WERI-Rb-1 (cell line): Measurements from ENCODE around the gene C15orf39.

Experiments
- DNase-seq: peaks from one replicate; pipeline ENCODE4 v3.0.0-alpha.2; 2020
- H3K27ac ChIP-seq: fragments of 250-450 bp; sonication (Bioruptor Pico); 2 replicates; pipeline ENCODE4 v1.5.1; 2020; ENCODE audit warnings: mild to moderate bottlenecking, moderate library complexity
- H3K27me3 ChIP-seq: fragments of 250-450 bp; sonication (Bioruptor Pico); 2 replicates; pipeline ENCODE4 v1.5.1; 2021; ENCODE audit warnings: mild to moderate bottlenecking, low read depth, moderate library complexity; ENCODE audit not compliant: insufficient read depth, severe bottlenecking
- H3K36me3 ChIP-seq: fragments of 250-450 bp; sonication (Bioruptor Pico); 2 replicates; pipeline ENCODE4 v1.5.1; 2020; ENCODE audit warnings: mild to moderate bottlenecking, moderate library complexity
- H3K4me3 ChIP-seq: 2 replicates; pipeline ENCODE4 v1.5.1; 2011; ENCODE audit warnings: low read depth, mild to moderate bottlenecking, control low read depth, low read length
- H3K9me3 ChIP-seq: fragments of 250-450 bp; sonication (Bioruptor Pico); 2 replicates; pipeline ENCODE4 v1.5.1; 2021; ENCODE audit warnings: mild to moderate bottlenecking, moderate library complexity; ENCODE audit not compliant: severe bottlenecking
- TF ChIP-seq, protein P1 (sequence below): IDR thresholded peaks from 2 replicates; pipeline ENCODE4 v1.5.1; 2011; ENCODE audit warnings: low read depth, mild to moderate bottlenecking, control low read depth, inconsistent platforms, low read length

C15orf39 gene

DNA sequence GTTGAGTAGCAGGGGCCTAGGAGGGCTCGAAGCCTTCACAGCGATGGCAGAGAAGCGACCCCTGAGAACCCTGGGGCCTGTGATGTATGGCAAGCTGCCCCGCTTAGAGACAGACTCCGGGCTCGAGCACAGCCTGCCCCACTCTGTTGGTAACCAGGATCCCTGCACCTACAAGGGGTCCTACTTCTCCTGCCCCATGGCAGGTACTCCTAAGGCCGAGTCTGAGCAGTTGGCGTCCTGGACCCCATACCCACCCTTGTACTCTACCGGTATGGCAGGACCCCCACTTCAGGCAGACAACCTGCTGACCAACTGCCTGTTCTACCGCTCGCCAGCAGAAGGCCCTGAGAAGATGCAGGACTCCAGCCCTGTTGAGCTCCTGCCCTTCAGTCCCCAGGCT, 4.3 kb downstream of the C15orf39 start:
- Histone ChIP-seq H3K27ac (no peak overlapping the region), H3K27me3 (no peaks in the 10 kb centered on the region), H3K36me3 (peaks cover 57% of the 10 kb centered on the region), H3K4me3 (no peak overlapping the region), H3K9me3 (no peaks in the 10 kb centered on the region)
- TF ChIP-seq, protein P1, sequence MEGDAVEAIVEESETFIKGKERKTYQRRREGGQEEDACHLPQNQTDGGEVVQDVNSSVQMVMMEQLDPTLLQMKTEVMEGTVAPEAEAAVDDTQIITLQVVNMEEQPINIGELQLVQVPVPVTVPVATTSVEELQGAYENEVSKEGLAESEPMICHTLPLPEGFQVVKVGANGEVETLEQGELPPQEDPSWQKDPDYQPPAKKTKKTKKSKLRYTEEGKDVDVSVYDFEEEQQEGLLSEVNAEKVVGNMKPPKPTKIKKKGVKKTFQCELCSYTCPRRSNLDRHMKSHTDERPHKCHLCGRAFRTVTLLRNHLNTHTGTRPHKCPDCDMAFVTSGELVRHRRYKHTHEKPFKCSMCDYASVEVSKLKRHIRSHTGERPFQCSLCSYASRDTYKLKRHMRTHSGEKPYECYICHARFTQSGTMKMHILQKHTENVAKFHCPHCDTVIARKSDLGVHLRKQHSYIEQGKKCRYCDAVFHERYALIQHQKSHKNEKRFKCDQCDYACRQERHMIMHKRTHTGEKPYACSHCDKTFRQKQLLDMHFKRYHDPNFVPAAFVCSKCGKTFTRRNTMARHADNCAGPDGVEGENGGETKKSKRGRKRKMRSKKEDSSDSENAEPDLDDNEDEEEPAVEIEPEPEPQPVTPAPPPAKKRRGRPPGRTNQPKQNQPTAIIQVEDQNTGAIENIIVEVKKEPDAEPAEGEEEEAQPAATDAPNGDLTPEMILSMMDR = no peak
- no peak for DNase-seq

- Histone ChIP-seq H3K27ac (no peak overlapping the region), H3K27me3 (no peaks in the 10 kb centered on the region), H3K36me3 (peaks cover 67% of the 10 kb centered on the region), H3K9me3 (no peaks in the 10 kb centered on the region), H3K4me3 (no peak overlapping the region)
- TF ChIP-seq, protein P1 = no peak
- DNase-seq = no peak
Measured at GRCh38 chr15:75206803-75207617, 5.3 kb downstream of the C15orf39 start.

- Histone ChIP-seq H3K9me3 (no peaks in the 10 kb centered on the region), H3K27ac (no peak overlapping the region), H3K4me3 (no peak overlapping the region), H3K27me3 (no peaks in the 10 kb centered on the region), H3K36me3 (peaks cover 75% of the 10 kb centered on the region)
- no peak for DNase-seq
- TF ChIP-seq, protein P1 = no peak
Measured at GRCh38 chr15:75207618-75208500, 6.2 kb downstream of the C15orf39 start.

GRCh38 chr15:75208501-75209288, 7.0 kb downstream of the C15orf39 start:
- no peaks in the 10 kb centered on the region for H3K27me3 ChIP-seq
- no peak for DNase-seq
- peaks cover 80% of the 10 kb centered on the region for H3K36me3 ChIP-seq
- TF ChIP-seq, protein P1 = no peak
- H3K4me3 ChIP-seq = no peak overlapping the region
- no peaks in the 10 kb centered on the region for H3K9me3 ChIP-seq
- H3K27ac ChIP-seq = no peak overlapping the region

DNA sequence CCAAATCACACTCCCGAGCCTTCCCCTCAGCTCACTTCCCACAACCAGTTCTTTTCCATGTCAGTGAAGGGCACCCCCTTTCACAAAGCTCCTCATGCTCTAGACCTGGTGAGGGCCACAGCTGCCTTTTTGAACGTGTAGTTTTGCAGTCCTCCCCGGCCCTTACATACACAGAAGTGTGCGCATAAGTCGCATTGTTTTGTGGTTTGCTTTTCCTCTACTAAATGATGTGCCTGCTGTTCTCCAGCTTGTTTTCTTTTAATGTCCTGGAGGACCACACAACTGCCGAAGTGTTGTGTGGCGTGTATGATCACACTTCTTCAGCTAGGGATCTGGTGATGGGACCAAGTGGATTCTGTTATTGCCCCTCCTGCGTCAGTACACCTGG, 7.6 kb downstream of the C15orf39 start:
- TF ChIP-seq, protein P1 = no peak
- Histone ChIP-seq H3K4me3 (no peak overlapping the region), H3K27ac (no peak overlapping the region), H3K27me3 (no peaks in the 10 kb centered on the region), H3K36me3 (peaks cover 80% of the 10 kb centered on the region), H3K9me3 (no peaks in the 10 kb centered on the region)
- no peak for DNase-seq
